Endothelial cell of umbilical vein (primary cell): ENCODE results near the gene PSTK. TPM values are rescaled to one million over a fixed set of nuclear protein-coding genes. Genes with fewer than 3 reads are reported as not detected.

ENCODE experiments used
- BruUV-seq: library from RNA; stranded (reverse); fragments of 400-500 nt; replicated peaks from 2 replicates; lab custom pipeline; 2021; lab: Mats Ljungman, UMichigan
- CTCF ChIA-PET: fragments of 300-600, 350-600 bp; sonication (Branson Sonifier 250); formaldehyde crosslinking; loops from one replicate; lab custom pipeline; 2021; ENCODE audit warnings: antibody characterized with exemption, inconsistent platforms; lab: Charles Lee
- POLR2A ChIA-PET: fragments of 300-600, 350-600 bp; sonication (Branson Sonifier 250); formaldehyde crosslinking; loops from one replicate; lab custom pipeline; 2021; ENCODE audit warnings: antibody characterized with exemption, inconsistent platforms; lab: Charles Lee
- DNase-seq: peaks from one replicate; pipeline ENCODE4 v3.0.0-alpha.2; 2011; ENCODE audit warnings: low read depth, low spot score
- FAIRE-seq: peaks from 2 replicates; lab custom pipeline; 2011; peaks lifted over from hg19 to GRCh38; lab: Jason Lieb, UNC
- H2AFZ ChIP-seq: 2 replicates; pipeline ENCODE4 v1.6.0; 2012; ENCODE audit warnings: low read depth, low read length, control low read depth, inconsistent platforms
- H3K27ac ChIP-seq: 2 replicates; pipeline ENCODE4 v1.5.1; 2011; ENCODE audit warnings: low read depth, mild to moderate bottlenecking, control low read depth, low read length, moderate library complexity; ENCODE audit not compliant: insufficient read depth
- H3K27me3 ChIP-seq, 2 experiments: 2 replicates each; pipeline versions ENCODE4 v1.6.0 to v1.6.1; 2011; ENCODE audit warnings: low read length in 2 of 2, mixed read lengths in 1 of 2; ENCODE audit not compliant: control insufficient read depth in 2 of 2, insufficient read depth in 2 of 2
- H3K36me3 ChIP-seq, 2 experiments: 2 replicates in 1 of 2; 3 replicates in 1 of 2; pipeline ENCODE4 v1.5.1; 2011; ENCODE audit warnings: low read length in 2 of 2, mild to moderate bottlenecking in 1 of 2, moderate library complexity in 1 of 2; ENCODE audit not compliant: control insufficient read depth in 2 of 2, insufficient read depth in 2 of 2; ENCODE audit errors: extremely low read depth in 1 of 2
- H3K4me1 ChIP-seq: 3 replicates; pipeline ENCODE4 v1.5.1; 2011; ENCODE audit warnings: mild to moderate bottlenecking, low read length; ENCODE audit not compliant: control insufficient read depth, insufficient read depth; ENCODE audit errors: extremely low read depth
- H3K4me2 ChIP-seq: 2 replicates; pipeline ENCODE4 v1.6.1; 2011; ENCODE audit warnings: low read length, control low read depth, mixed read lengths; ENCODE audit not compliant: insufficient read depth
- H3K4me3 ChIP-seq, 3 experiments: fragments of 200-600 bp in 1 of 3; sonication (generic), shearing (Covaris generic) in 1 of 3; replicated peaks in 1 of 3; 2 replicates each; pipeline ENCODE4 v1.5.1; 2011 to 2016; ENCODE audit warnings: control low read depth in 3 of 3, low read length in 3 of 3, mild to moderate bottlenecking in 2 of 3, inconsistent platforms in 1 of 3, low read depth in 1 of 3, moderate library complexity in 1 of 3; ENCODE audit not compliant: insufficient read depth in 1 of 3
- H3K79me2 ChIP-seq: 2 replicates; pipeline ENCODE4 v1.6.0; 2012; ENCODE audit warnings: low read length, inconsistent platforms; ENCODE audit not compliant: control insufficient read depth, insufficient read depth
- H3K9ac ChIP-seq: replicated peaks from 2 replicates; pipeline ENCODE3; 2011; ENCODE audit warnings: low read length, control low read depth; ENCODE audit not compliant: insufficient read depth; ENCODE audit errors: extremely low read depth
- H3K9me1 ChIP-seq: replicated peaks from 3 replicates; pipeline ENCODE4 v1.6.0; 2011; ENCODE audit warnings: mild to moderate bottlenecking, low read length; ENCODE audit not compliant: control insufficient read depth, insufficient read depth; ENCODE audit errors: extremely low read depth
- H3K9me3 ChIP-seq: replicated peaks from 2 replicates; pipeline ENCODE4 v1.5.1; 2012; ENCODE audit warnings: low read length, inconsistent platforms; ENCODE audit not compliant: control insufficient read depth, insufficient read depth
- H4K20me1 ChIP-seq: replicated peaks from 2 replicates; pipeline ENCODE3; 2011; ENCODE audit warnings: mild to moderate bottlenecking, low read length; ENCODE audit not compliant: control insufficient read depth, insufficient read depth; ENCODE audit errors: extremely low read depth
- CTCF ChIP-seq, 2 donors: IDR thresholded peaks; 1 replicate in 1 of 2; 2 replicates in 1 of 2; pipeline ENCODE4 v1.5.1; 2011; ENCODE audit warnings: low read length in 2 of 2, mild to moderate bottlenecking in 2 of 2, moderate library complexity in 2 of 2, control low read depth in 1 of 2, inconsistent platforms in 1 of 2, low read depth in 1 of 2; ENCODE audit not compliant: insufficient read depth in 1 of 2; ENCODE audit errors: extremely low read depth in 1 of 2
- EZH2 ChIP-seq: IDR thresholded peaks from 2 replicates; pipeline ENCODE4 v1.6.1; 2012; ENCODE audit warnings: borderline replicate concordance, low read depth, mild to moderate bottlenecking, moderate library complexity, low read length, inconsistent platforms; ENCODE audit not compliant: severe bottlenecking
- FOS ChIP-seq: IDR thresholded peaks from 2 replicates; pipeline ENCODE4 v1.6.1; 2011; ENCODE audit warnings: mild to moderate bottlenecking, low read length, moderate library complexity, borderline replicate concordance; ENCODE audit not compliant: insufficient read depth
- GATA2 ChIP-seq: IDR thresholded peaks from 2 replicates; pipeline ENCODE4 v1.7.0; 2011; ENCODE audit warnings: low read depth, mild to moderate bottlenecking, moderate library complexity, mixed read lengths, low read length; ENCODE audit not compliant: insufficient read length, insufficient read depth
- JUN ChIP-seq: IDR thresholded peaks from 2 replicates; pipeline ENCODE4 v1.6.1; 2011; ENCODE audit warnings: borderline replicate concordance, low read depth; ENCODE audit not compliant: insufficient read length, insufficient read depth
- MAX ChIP-seq: IDR thresholded peaks from 2 replicates; pipeline ENCODE4 v1.6.1; 2011; ENCODE audit not compliant: insufficient read depth, insufficient read length
- MYC ChIP-seq: IDR thresholded peaks from one replicate; pipeline ENCODE4 v1.6.1; 2011; ENCODE audit warnings: mild to moderate bottlenecking, low read depth, low read length
- POLR2A ChIP-seq: IDR thresholded peaks from 2 replicates; pipeline ENCODE4 v1.6.1; 2012; ENCODE audit warnings: low read depth, mild to moderate bottlenecking, control low read depth, low read length
- POLR2AphosphoS5 ChIP-seq: IDR thresholded peaks from 2 replicates; pipeline ENCODE4 v1.6.1; 2012; ENCODE audit warnings: low read depth, mild to moderate bottlenecking, control low read depth, low read length, moderate library complexity; ENCODE audit not compliant: insufficient read depth
- dilution Hi-C: fragments of 300-500 bp; cut with MboI; formaldehyde crosslinking; loops from one replicate; pipeline ENCODE4 v1.15.0; 2019; ENCODE audit warnings: low sequenced_read_pairs; ENCODE audit not compliant: extremely low pct_ligation_motif_present
- intact Hi-C: fragments of 100-400 bp; cut with micrococcal nuclease; formaldehyde crosslinking; loops from one replicate; pipeline ENCODE4 v1.10.0; 2022
- polyA plus RNA-seq, 4 experiments: library from polyadenylated mRNA; depleted of rRNA in 3 of 4; stranded (reverse) in 3 of 4; unstranded in 1 of 4; fragments of >200 nt; gene quantifications; 2 replicates each; pipeline versions ENCODE4 v1.2.1 to v1.2.3, GENCODE V29; 2011 to 2012; ENCODE audit warnings: missing spikeins in 1 of 4
- total RNA-seq: library from RNA; stranded (reverse); gene quantifications from 2 replicates; pipeline ENCODE4 v1.2.3, GENCODE V29; 2021

PSTK gene
- total and polyA plus RNA-seq, 2 donors (not counting 3 experiments of a cell fraction or from before 2014, with no cell fraction given): 2.2 to 2.7 TPM

GRCh38 chr10:122939133-122939855 lies 40.9 kb upstream of the PSTK start:
- no peaks in the 10 kb centered on the region for H3K9me3 ChIP-seq
- peaks cover 5% of the 10 kb centered on the region for H3K79me2 ChIP-seq
- no peak for DNase-seq
- H3K27me3 ChIP-seq: no peaks in the 10 kb centered on the region
- no peak overlapping the region for H3K4me3 ChIP-seq
- POLR2A ChIA-PET: no interaction called here
- H3K9ac ChIP-seq: no peak overlapping the region
- dilution Hi-C loops (no loop called here), intact Hi-C loops (no loop called here)
- no peaks in the 10 kb centered on the region for H3K9me1 ChIP-seq
- peak overlapping the region; percentile 41 for H3K27ac ChIP-seq
- CTCF ChIA-PET: interaction anchor here (1.5 kb wide), 1 partner anchor 41 kb away, joined by 3 read pairs; the partner anchor contains the start of gene PSTK
- H3K4me2 ChIP-seq: peak overlapping the region; percentile 47
- no TSS peak for BruUV-seq
- no peak overlapping the region for H2AFZ ChIP-seq
- TF ChIP-seq EZH2: no peak
- no peak for TF ChIP-seq CTCF (IDR thresholded peaks at IDR 0.05; ENCODE audit: extremely low read depth in 1 of 2, insufficient read depth in 1 of 2, low read depth in 1 of 2, low read length in 2 of 2)
- TF ChIP-seq POLR2AphosphoS5: no peak
- no peak for TF ChIP-seq GATA2
- TF ChIP-seq MYC: no peak
- no peak for TF ChIP-seq JUN
- no peak for TF ChIP-seq FOS
- no peak for TF ChIP-seq MAX
- no peak for TF ChIP-seq POLR2A
- peaks cover 12% of the 10 kb centered on the region for H3K4me1 ChIP-seq
- H4K20me1 ChIP-seq: no peaks in the 10 kb centered on the region
- FAIRE-seq: no peak
- H3K36me3 ChIP-seq: peaks cover 3 to 6% of the 10 kb centered on the region in 2 experiments
